D721Med (cell line): ENCODE data around the gene SHC3.

Experiments used
- DNase-seq: peaks from one replicate; pipeline ENCODE4 v3.0.0; 2011; ENCODE audit warnings: low spot score; ENCODE audit not compliant: insufficient read length
- FAIRE-seq: peaks from 2 replicates; lab custom pipeline; 2011; peaks lifted over from hg19 to GRCh38; lab: Jason Lieb, UNC
- TF ChIP-seq, protein P1 (sequence below): IDR thresholded peaks from 2 replicates; pipeline ENCODE4 v1.5.1; 2012; ENCODE audit warnings: mild to moderate bottlenecking, control low read depth; ENCODE audit not compliant: insufficient read depth; ENCODE audit errors: missing control alignments

SHC3 gene

DNA sequence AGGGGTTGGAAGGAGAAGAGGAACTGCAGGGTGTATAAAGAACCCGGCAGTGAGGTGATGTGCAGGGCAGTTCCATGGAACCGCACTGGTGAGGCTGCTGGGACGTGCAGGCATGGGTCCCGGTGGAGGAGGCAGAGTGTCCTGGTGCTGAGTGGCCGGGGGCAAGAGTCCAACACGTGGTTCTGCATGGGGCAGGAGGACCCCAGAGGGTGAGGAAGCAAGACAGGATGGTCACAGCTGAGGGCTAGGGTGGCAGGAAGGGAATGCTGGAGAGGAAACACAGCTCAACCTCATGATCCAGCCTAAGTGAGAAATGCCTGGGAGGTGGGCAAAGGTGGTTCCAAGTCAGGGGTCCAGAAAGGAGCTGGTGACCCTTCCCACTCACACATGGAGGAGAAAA is 100.2 kb downstream of the SHC3 start:
- TF ChIP-seq, protein P1, sequence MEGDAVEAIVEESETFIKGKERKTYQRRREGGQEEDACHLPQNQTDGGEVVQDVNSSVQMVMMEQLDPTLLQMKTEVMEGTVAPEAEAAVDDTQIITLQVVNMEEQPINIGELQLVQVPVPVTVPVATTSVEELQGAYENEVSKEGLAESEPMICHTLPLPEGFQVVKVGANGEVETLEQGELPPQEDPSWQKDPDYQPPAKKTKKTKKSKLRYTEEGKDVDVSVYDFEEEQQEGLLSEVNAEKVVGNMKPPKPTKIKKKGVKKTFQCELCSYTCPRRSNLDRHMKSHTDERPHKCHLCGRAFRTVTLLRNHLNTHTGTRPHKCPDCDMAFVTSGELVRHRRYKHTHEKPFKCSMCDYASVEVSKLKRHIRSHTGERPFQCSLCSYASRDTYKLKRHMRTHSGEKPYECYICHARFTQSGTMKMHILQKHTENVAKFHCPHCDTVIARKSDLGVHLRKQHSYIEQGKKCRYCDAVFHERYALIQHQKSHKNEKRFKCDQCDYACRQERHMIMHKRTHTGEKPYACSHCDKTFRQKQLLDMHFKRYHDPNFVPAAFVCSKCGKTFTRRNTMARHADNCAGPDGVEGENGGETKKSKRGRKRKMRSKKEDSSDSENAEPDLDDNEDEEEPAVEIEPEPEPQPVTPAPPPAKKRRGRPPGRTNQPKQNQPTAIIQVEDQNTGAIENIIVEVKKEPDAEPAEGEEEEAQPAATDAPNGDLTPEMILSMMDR: no peak
- DNase-seq (no peak), FAIRE-seq (no peak)

DNA sequence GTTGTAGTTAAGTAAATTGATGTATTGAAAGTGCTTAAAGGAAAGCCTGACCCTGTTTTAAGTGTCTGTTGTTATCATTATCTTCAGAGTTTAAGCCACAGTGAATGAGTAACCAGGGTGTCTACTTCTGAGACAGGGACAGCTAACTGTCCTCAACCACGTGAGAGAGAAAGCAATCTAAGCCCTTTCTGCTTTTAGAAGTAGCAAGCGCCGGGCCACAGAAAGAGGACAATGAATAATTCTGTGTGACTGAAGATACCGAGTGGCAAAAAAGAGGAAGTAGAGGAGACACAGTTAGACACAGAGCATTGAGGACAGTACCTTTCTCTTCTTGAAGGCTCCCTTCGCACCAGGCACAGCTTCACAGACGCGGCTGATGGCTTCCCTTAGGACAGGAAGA is 101.1 kb downstream of the SHC3 start:
- FAIRE-seq (no peak), DNase-seq (no peak)
- TF ChIP-seq, protein P1: no peak

DNA sequence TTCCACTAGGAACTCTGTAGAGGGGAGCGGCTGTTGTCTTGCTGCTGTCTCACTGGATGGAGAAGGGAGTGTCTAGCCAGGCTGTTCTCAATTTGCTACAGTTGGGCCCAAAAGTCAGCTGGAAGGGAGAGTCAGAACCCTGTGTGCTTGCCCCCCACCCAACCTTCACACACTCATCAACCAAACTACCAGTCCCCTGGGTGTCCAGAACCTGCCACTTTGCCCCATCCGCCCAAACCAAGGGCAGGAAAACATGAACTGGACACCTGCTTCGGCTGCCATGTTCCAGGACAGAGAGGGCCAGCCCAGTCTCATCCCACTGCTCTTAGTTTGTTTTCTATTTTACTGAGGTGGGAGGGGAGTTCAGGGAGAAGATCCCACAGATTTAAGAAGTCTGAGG is 105.2 kb downstream of the SHC3 start:
- TF ChIP-seq, protein P1: no peak
- DNase-seq (no peak), FAIRE-seq (no peak)

DNA sequence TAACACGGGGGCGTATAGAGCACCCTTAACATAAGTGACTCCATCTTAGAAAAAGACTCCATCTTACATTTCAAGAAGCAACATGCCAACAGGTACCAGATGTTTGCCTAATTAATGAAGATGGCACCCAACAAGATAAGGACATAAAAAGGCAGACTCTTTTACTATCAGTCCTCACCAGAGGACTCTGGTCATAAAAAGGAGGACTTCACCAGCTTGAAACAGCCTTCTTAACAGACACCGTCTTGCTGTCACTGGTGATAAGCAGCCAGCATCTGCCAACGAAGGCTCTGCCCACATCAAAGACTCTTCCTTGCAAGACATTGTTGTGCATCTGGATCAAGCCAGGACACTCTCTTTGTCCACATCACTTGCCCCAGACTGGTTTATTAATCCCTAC is 107.0 kb downstream of the SHC3 start:
- TF ChIP-seq, protein P1: no peak
- DNase-seq (no peak), FAIRE-seq (no peak)

DNA sequence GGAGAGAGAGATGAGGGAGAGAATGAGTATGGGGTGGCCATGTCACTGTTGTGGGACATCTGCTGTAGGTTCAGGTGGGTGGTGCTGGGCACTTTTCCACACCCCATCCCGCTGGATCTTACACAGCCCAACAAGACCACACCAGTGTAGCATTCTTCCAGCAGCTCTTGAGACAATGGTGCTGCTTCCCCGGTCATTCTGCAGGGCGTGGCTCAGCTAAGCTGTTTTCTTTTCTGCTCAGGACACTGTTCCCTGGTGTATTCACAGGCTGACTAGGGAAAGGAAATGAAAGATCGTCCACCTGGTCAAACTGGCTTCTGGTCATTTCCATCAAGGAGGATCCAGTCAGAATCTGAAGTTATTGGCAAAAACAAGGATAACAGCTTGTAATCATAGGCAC is 111.8 kb downstream of the SHC3 start:
- FAIRE-seq (no peak), DNase-seq (no peak)
- TF ChIP-seq, protein P1: no peak

DNA sequence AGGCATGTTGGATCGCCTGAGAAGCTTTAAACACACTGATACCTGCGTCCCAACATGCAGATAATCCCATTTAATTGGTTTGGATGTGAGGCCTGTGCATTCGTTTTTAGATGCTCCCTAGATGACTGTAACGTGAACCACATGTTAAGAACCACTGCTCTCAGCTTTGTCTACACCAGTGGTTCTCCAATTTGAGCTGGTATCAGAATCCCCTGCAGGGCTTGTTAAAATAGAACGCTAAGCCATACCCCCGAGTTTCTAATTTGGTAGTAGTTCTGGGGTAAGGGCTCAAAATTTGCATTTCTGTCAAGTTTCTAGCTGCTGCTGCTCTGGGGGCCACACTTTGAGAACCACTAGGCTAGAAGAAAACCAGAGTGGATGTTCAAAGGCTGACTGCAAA is 112.7 kb downstream of the SHC3 start:
- no peak for DNase-seq
- no peak for FAIRE-seq
- TF ChIP-seq, protein P1: no peak

DNA sequence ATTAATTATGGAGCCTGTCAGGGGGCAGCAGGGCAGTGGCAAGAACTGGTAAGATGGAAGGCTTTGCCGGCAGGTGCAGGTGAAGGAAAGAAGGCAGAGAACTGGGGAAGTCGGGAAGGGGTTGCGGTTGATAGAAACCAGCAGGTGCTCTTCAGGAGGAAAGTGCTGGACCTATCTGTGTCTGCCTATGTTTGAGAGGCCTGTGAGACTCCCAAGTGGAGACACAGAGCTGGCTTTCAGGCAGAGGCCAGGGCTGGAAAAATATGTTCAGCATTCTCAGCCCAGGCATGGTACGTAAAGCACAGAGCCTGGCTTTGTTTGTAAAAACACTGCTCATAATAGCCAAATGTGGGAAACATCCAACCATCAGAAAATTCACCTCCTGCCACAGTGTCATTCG is 117.8 kb downstream of the SHC3 start:
- TF ChIP-seq, protein P1: no peak
- DNase-seq (no peak), FAIRE-seq (no peak)
